H9 (cell line): Measurements from ENCODE around the gene SRD5A2. TPM values are rescaled to one million over a fixed set of nuclear protein-coding genes. Genes with fewer than 3 reads are reported as not detected.

Source experiments
- DNase-seq: peaks from one replicate; pipeline ENCODE4 v3.0.0-alpha.2; 2017
- H2AFZ ChIP-seq: one replicate; pipeline ENCODE4 v1.6.1; 2013; ENCODE audit warnings: mild to moderate bottlenecking, low read length, control low read depth, moderate library complexity
- H2AK5ac ChIP-seq: 2 replicates; pipeline ENCODE4 v1.6.1; 2013; ENCODE audit warnings: low read length, control low read depth, mixed read lengths; ENCODE audit not compliant: insufficient read length
- H2BK120ac ChIP-seq: one replicate; pipeline ENCODE4 v1.6.1; 2013; ENCODE audit warnings: low read depth, mild to moderate bottlenecking, low read length, control low read depth, inconsistent platforms; ENCODE audit not compliant: poor library complexity, severe bottlenecking
- H2BK12ac ChIP-seq: 2 replicates; pipeline ENCODE4 v1.6.1; 2013; ENCODE audit warnings: low read length, control low read depth, mixed read lengths, low read depth; ENCODE audit not compliant: insufficient read length
- H2BK15ac ChIP-seq: 2 replicates; pipeline ENCODE4 v1.6.1; 2013; ENCODE audit warnings: low read depth, low read length, control low read depth
- H2BK20ac ChIP-seq: one replicate; pipeline ENCODE4 v1.6.1; 2013; ENCODE audit warnings: low read depth, mild to moderate bottlenecking, low read length, control low read depth, inconsistent platforms; ENCODE audit not compliant: poor library complexity, severe bottlenecking
- H2BK5ac ChIP-seq: 2 replicates; pipeline ENCODE4 v1.6.1; 2013; ENCODE audit warnings: low read length, control low read depth, mixed read lengths; ENCODE audit not compliant: insufficient read length
- H3K14ac ChIP-seq: 2 replicates; pipeline ENCODE4 v1.6.1; 2013; ENCODE audit warnings: low read length, control low read depth; ENCODE audit not compliant: insufficient read depth
- H3K18ac ChIP-seq: 2 replicates; pipeline ENCODE4 v1.6.1; 2013; ENCODE audit warnings: low read depth, mild to moderate bottlenecking, mixed read lengths, low read length, control low read depth; ENCODE audit not compliant: insufficient read length
- H3K23ac ChIP-seq: 2 replicates; pipeline ENCODE4 v1.6.1; 2013; ENCODE audit warnings: low read length, control low read depth, mixed read lengths, low read depth; ENCODE audit not compliant: insufficient read length
- H3K23me2 ChIP-seq: 2 replicates; pipeline ENCODE4 v1.6.1; 2013; ENCODE audit warnings: low read depth, mild to moderate bottlenecking, mixed read lengths, low read length, control low read depth; ENCODE audit not compliant: insufficient read length, poor library complexity, severe bottlenecking
- H3K27ac ChIP-seq: 2 replicates; pipeline ENCODE4 v1.5.1; 2013; ENCODE audit warnings: low read length, control low read depth, mixed read lengths, low read depth; ENCODE audit not compliant: insufficient read length
- H3K27me3 ChIP-seq: 2 replicates; pipeline ENCODE4 v1.6.1; 2013; ENCODE audit warnings: low read length, control low read depth, inconsistent platforms; ENCODE audit not compliant: insufficient read depth
- H3K4ac ChIP-seq: 2 replicates; pipeline ENCODE4 v1.6.1; 2013; ENCODE audit warnings: low read depth, mild to moderate bottlenecking, control low read depth, inconsistent platforms, low read length, moderate library complexity
- H3K4me1 ChIP-seq: 2 replicates; pipeline ENCODE4 v1.6.1; 2013; ENCODE audit warnings: low read length, control low read depth, inconsistent platforms; ENCODE audit not compliant: insufficient read depth
- H3K4me2 ChIP-seq: 2 replicates; pipeline ENCODE4 v1.6.1; 2013; ENCODE audit warnings: low read length, control low read depth, mixed read lengths; ENCODE audit not compliant: insufficient read length, insufficient read depth
- H3K56ac ChIP-seq: 2 replicates; pipeline ENCODE4 v1.6.1; 2013; ENCODE audit warnings: low read depth, mild to moderate bottlenecking, mixed read lengths, low read length, control low read depth; ENCODE audit not compliant: insufficient read length
- H3K79me1 ChIP-seq: 2 replicates; pipeline ENCODE4 v1.6.1; 2013; ENCODE audit warnings: low read depth, mild to moderate bottlenecking, moderate library complexity, low read length, control low read depth, inconsistent platforms; ENCODE audit not compliant: insufficient read depth, poor library complexity, severe bottlenecking
- H3K79me2 ChIP-seq: 2 replicates; pipeline ENCODE4 v1.6.1; 2013; ENCODE audit warnings: low read length, control low read depth, inconsistent platforms; ENCODE audit not compliant: insufficient read depth
- H3K9ac ChIP-seq: 2 replicates; pipeline ENCODE4 v1.6.1; 2013; ENCODE audit warnings: low read length, control low read depth, mixed read lengths; ENCODE audit not compliant: insufficient read length; ENCODE audit errors: extremely low read depth
- H3K9me3 ChIP-seq: one replicate; pipeline ENCODE4 v1.6.1; 2013; ENCODE audit warnings: low read depth, low read length, inconsistent platforms; ENCODE audit not compliant: control insufficient read depth
- H3T11ph ChIP-seq: one replicate; pipeline ENCODE4 v1.6.1; 2013; ENCODE audit warnings: mild to moderate bottlenecking, low read length, control low read depth, inconsistent platforms
- H4K20me1 ChIP-seq: one replicate; pipeline ENCODE4 v1.6.1; 2013; ENCODE audit not compliant: control insufficient read depth, insufficient read length, insufficient read depth
- H4K5ac ChIP-seq: 2 replicates; pipeline ENCODE4 v1.6.1; 2013; ENCODE audit warnings: low read depth, mild to moderate bottlenecking, mixed read lengths, low read length, control low read depth; ENCODE audit not compliant: insufficient read length
- H4K8ac ChIP-seq: replicated peaks from 2 replicates; pipeline ENCODE4 v1.6.1; 2013; ENCODE audit warnings: low read length, control low read depth, mixed read lengths, low read depth; ENCODE audit not compliant: insufficient read length
- H4K91ac ChIP-seq: 2 replicates; pipeline ENCODE4 v1.6.1; 2013; ENCODE audit warnings: low read depth, mild to moderate bottlenecking, moderate library complexity, mixed read lengths, low read length, control low read depth; ENCODE audit not compliant: insufficient read length
- H3K27ac Mint-ChIP-seq, 3 experiments: 2 replicates in 2 of 3; 3 replicates in 1 of 3; pipeline ENCODE4 v1.8.0; 2020 to 2021; ENCODE audit warnings: mixed read lengths in 3 of 3, mild to moderate bottlenecking in 1 of 3, moderate library complexity in 1 of 3
- H3K27me3 Mint-ChIP-seq: 2 replicates; pipeline ENCODE4 v1.8.0; 2021; ENCODE audit warnings: low read depth, mild to moderate bottlenecking, moderate library complexity, mixed read lengths
- H3K36me3 Mint-ChIP-seq, 3 experiments: 2 replicates in 2 of 3; 3 replicates in 1 of 3; pipeline ENCODE4 v1.8.0; 2020 to 2021; ENCODE audit warnings: low read depth in 3 of 3, mixed read lengths in 3 of 3; ENCODE audit not compliant: insufficient read depth in 1 of 3
- H3K4me1 Mint-ChIP-seq, 2 experiments: 2 replicates each; pipeline ENCODE4 v1.8.0; 2020; ENCODE audit warnings: mixed read lengths in 2 of 2
- H3K4me3 Mint-ChIP-seq, 2 experiments: 2 replicates in 1 of 2; 3 replicates in 1 of 2; pipeline ENCODE4 v1.8.0; 2020 to 2021; ENCODE audit warnings: mild to moderate bottlenecking in 2 of 2, mixed read lengths in 2 of 2, moderate library complexity in 1 of 2
- H3K9me3 Mint-ChIP-seq, 2 experiments: 2 replicates in 1 of 2; 3 replicates in 1 of 2; pipeline ENCODE4 v1.8.0; 2020; ENCODE audit warnings: mild to moderate bottlenecking in 2 of 2, mixed read lengths in 2 of 2, moderate library complexity in 1 of 2
- total RNA-seq: library from RNA; stranded (reverse); gene quantifications from 2 replicates; pipeline ENCODE4 v1.2.1, GENCODE V29; 2021
- TF ChIP-seq, protein P1 (sequence below): fragments of 200-600 bp; sonication (generic); conservative IDR thresholded peaks from 3 replicates; pipeline ENCODE4 v1.8.0; 2021; ENCODE audit warnings: antibody characterized with exemption, mild to moderate bottlenecking

The SRD5A2 gene
- total RNA-seq, 1 experiment from 2014 or later, result not detected

- Mint-ChIP-seq H3K4me1 (peaks cover 7 to 8% of the 10 kb centered on the region in 2 experiments; a peak in 3 of 4 replicates), H3K27me3 (peaks cover 26% of the 10 kb centered on the region), H3K27ac (no peak overlapping the region; a peak in 1 of 7 replicates), H3K9me3 (peaks cover 1 to 8% of the 10 kb centered on the region in 2 experiments; a peak in 3 of 5 replicates), H3K4me3 (no peak overlapping the region), H3K36me3 (peaks cover 0 to 4% (median 0%) of the 10 kb centered on the region in 3 experiments; a peak in 3 of 7 replicates)
- H3K4me2 ChIP-seq, result no peak overlapping the region
- no peak overlapping the region for H2BK12ac ChIP-seq
- no peaks in the 10 kb centered on the region for H3K79me2 ChIP-seq
- H3K23me2 ChIP-seq, result no peaks in the 10 kb centered on the region
- no peak overlapping the region for H3K4ac ChIP-seq
- H2AFZ ChIP-seq, result no peak overlapping the region
- no peak overlapping the region for H2BK20ac ChIP-seq
- no peak overlapping the region for H4K91ac ChIP-seq
- no peak overlapping the region for H2BK15ac ChIP-seq
- no peak overlapping the region for H2BK120ac ChIP-seq
- H3K4me1 ChIP-seq, result no peaks in the 10 kb centered on the region; the same call in 1 of the 2 replicates
- no peak for DNase-seq
- no peak overlapping the region for H3K14ac ChIP-seq
- H3K56ac ChIP-seq, result no peak overlapping the region
- no peak overlapping the region for H4K5ac ChIP-seq
- no peak overlapping the region for H3K23ac ChIP-seq
- H2BK5ac ChIP-seq, result no peak overlapping the region
- H4K8ac ChIP-seq, result no peak overlapping the region
- H3K18ac ChIP-seq, result no peak overlapping the region
- H3K27me3 ChIP-seq, result peaks cover 5% of the 10 kb centered on the region; the same call in 1 of the 2 replicates
- H3K79me1 ChIP-seq, result no peaks in the 10 kb centered on the region
- no peak overlapping the region for H3K9ac ChIP-seq
- H2AK5ac ChIP-seq, result no peak overlapping the region
- TF ChIP-seq, protein P1, sequence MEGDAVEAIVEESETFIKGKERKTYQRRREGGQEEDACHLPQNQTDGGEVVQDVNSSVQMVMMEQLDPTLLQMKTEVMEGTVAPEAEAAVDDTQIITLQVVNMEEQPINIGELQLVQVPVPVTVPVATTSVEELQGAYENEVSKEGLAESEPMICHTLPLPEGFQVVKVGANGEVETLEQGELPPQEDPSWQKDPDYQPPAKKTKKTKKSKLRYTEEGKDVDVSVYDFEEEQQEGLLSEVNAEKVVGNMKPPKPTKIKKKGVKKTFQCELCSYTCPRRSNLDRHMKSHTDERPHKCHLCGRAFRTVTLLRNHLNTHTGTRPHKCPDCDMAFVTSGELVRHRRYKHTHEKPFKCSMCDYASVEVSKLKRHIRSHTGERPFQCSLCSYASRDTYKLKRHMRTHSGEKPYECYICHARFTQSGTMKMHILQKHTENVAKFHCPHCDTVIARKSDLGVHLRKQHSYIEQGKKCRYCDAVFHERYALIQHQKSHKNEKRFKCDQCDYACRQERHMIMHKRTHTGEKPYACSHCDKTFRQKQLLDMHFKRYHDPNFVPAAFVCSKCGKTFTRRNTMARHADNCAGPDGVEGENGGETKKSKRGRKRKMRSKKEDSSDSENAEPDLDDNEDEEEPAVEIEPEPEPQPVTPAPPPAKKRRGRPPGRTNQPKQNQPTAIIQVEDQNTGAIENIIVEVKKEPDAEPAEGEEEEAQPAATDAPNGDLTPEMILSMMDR, result no peak
- no peaks in the 10 kb centered on the region for H3K9me3 ChIP-seq
- no peaks in the 10 kb centered on the region for H4K20me1 ChIP-seq
- H3K27ac ChIP-seq, result no peak overlapping the region
- no peak overlapping the region for H3T11ph ChIP-seq
Measured at GRCh38 chr2:31586230-31586629, 5.5 kb upstream of the SRD5A2 start.
